Vagina (tissue), 2 donors: ENCODE data around the gene SCARB1. TPM values are rescaled to one million over a fixed set of nuclear protein-coding genes. Genes with fewer than 3 reads are reported as not detected.

Experiments
- DNase-seq, 2 donors: peaks; one replicate each; pipeline ENCODE4 v3.0.0-alpha.2; 2017; ENCODE audit errors: extremely low spot score in 2 of 2
- H3K27ac ChIP-seq: fragments of 200-600 bp; sonication (generic); one replicate; pipeline ENCODE4 v1.5.1; 2019
- H3K27me3 ChIP-seq: fragments of 200-600 bp; sonication (generic); one replicate; pipeline ENCODE4 v1.5.1; 2019
- H3K36me3 ChIP-seq, 2 donors: fragments of 200-600 bp; sonication (generic); one replicate each; pipeline ENCODE4 v1.5.1; 2017 to 2019
- H3K4me1 ChIP-seq: fragments of 200-600 bp; sonication (generic); one replicate; pipeline ENCODE4 v1.5.1; 2019
- H3K4me3 ChIP-seq, 2 donors: fragments of 200-600 bp; sonication (generic); 1 replicate in 1 of 2; 2 replicates in 1 of 2; pipeline ENCODE4 v1.5.1; 2016 to 2019
- H3K9me3 ChIP-seq: fragments of 200-600 bp; sonication (generic); one replicate; pipeline ENCODE4 v1.5.1; 2019
- CTCF ChIP-seq, 3 experiments: fragments of 450-650 bp in 2 of 3; fragments of 200-600 bp in 1 of 3; sonication (generic) in 1 of 3; IDR thresholded peaks; one replicate each; pipeline ENCODE4 v1.5.1; 2017 to 2019; ENCODE audit warnings: antibody characterized with exemption in 3 of 3, mild to moderate bottlenecking in 2 of 3, moderate library complexity in 2 of 3
- POLR2A ChIP-seq, 2 donors: fragments of 450-650 bp; IDR thresholded peaks; one replicate each; pipeline ENCODE4 v1.6.1; 2017; ENCODE audit warnings: antibody characterized with exemption in 2 of 2, mild to moderate bottlenecking in 2 of 2, moderate library complexity in 2 of 2
- POLR2AphosphoS5 ChIP-seq, 2 donors: sonication (generic); formaldehyde crosslinking; IDR thresholded peaks; one replicate each; pipeline ENCODE4 v1.9.0; 2017; ENCODE audit warnings: antibody characterized with exemption in 2 of 2, mild to moderate bottlenecking in 2 of 2, low read depth in 1 of 2; ENCODE audit not compliant: insufficient read depth in 1 of 2
- intact Hi-C: fragments of 100-400 bp; cut with DNase I; formaldehyde crosslinking; loops from one replicate; pipeline ENCODE4 v1.15.1; 2023
- total RNA-seq: library from RNA; depleted of rRNA; stranded (reverse); fragments of >200 nt; gene quantifications from one replicate; pipeline ENCODE4 v1.2.3, GENCODE V29; 2016

Gene SCARB1
- total RNA-seq, 1 donor from 2014 or later, result 20.6 TPM

GRCh38 chr12:124759841-124760503 lies 103.7 kb downstream of the SCARB1 start:
- TF ChIP-seq POLR2AphosphoS5 (IDR thresholded peaks at IDR 0.05; ENCODE audit: insufficient read depth in 1 of 2, low read depth in 1 of 2) (no peak), CTCF (IDR thresholded peaks at IDR 0.05) (no peak), POLR2A (IDR thresholded peaks at IDR 0.05) (no peak)

GRCh38 chr12:124758266-124759220 lies 105.1 kb downstream of the SCARB1 start:
- Histone ChIP-seq H3K9me3 (no peaks in the 10 kb centered on the region), H3K27me3 (no peaks in the 10 kb centered on the region), H3K4me1 (peaks cover 29% of the 10 kb centered on the region), H3K4me3 (no peak overlapping the region), H3K36me3 (no peaks in the 10 kb centered on the region), H3K27ac (no peak overlapping the region)
- no peak for TF ChIP-seq POLR2A (IDR thresholded peaks at IDR 0.05)
- intact Hi-C loops, result loop anchor here (5.0 kb wide), 2 partner anchors 246 to 416 kb away; no protein-coding TSS in a partner anchor
- DNase-seq, result no peak

More at GRCh38 chr12:124759841-124760503, 103.7 kb downstream of the SCARB1 start:
- no peaks in the 10 kb centered on the region for H3K27me3 ChIP-seq
- H3K27ac ChIP-seq, result no peak overlapping the region
- intact Hi-C loops, result loop anchor here (5.0 to 10.0 kb wide), 4 partner anchors 45 to 418 kb away; no protein-coding TSS in a partner anchor
- H3K9me3 ChIP-seq, result no peaks in the 10 kb centered on the region
- H3K4me1 ChIP-seq, result peaks cover 21% of the 10 kb centered on the region
- H3K4me3 ChIP-seq, result no peak overlapping the region
- no peaks in the 10 kb centered on the region for H3K36me3 ChIP-seq
- DNase-seq, result no peak

DNA sequence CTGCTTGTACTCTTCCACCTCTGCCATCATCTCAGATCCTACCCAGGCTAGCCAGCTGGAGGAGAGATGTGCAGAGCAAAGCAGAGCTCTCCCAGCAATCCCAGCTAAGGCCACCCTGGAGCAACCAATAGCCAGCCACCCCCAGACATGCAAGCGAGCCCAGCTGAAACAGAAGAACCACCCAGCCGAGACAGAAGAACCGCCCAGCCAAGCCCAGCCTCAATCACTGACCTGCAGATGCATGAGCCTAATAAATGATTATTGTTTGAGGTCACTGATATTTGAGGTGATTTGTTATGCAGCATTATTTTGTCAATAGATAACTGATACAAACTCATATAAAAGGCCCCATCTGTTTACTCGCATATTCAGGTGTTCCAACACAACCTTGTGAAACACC lies 106.3 kb downstream of the SCARB1 start:
- Histone ChIP-seq H3K9me3 (no peaks in the 10 kb centered on the region), H3K4me1 (peaks cover 40% of the 10 kb centered on the region)

GRCh38 chr12:124756760-124757159 lies 106.9 kb downstream of the SCARB1 start:
- intact Hi-C loops, result loop anchor here (5.0 kb wide), 2 partner anchors 244 to 414 kb away; no protein-coding TSS in a partner anchor
- Histone ChIP-seq H3K27me3 (no peaks in the 10 kb centered on the region), H3K9me3 (no peaks in the 10 kb centered on the region), H3K4me1 (peaks cover 44% of the 10 kb centered on the region), H3K27ac (peak overlapping the region; percentile 88), H3K36me3 (no peaks in the 10 kb centered on the region), H3K4me3 (no peak overlapping the region)
- DNase-seq, result no peak
- TF ChIP-seq POLR2A (IDR thresholded peaks at IDR 0.05), result no peak
- no peak for TF ChIP-seq POLR2AphosphoS5 (IDR thresholded peaks at IDR 0.05; ENCODE audit: insufficient read depth in 1 of 2, low read depth in 1 of 2)
- no peak for TF ChIP-seq CTCF (IDR thresholded peaks at IDR 0.05)

More for the DNA sequence above, 106.3 kb downstream of the SCARB1 start:
- H3K27ac ChIP-seq, result peak overlapping the region; percentile 88
- DNase-seq, result no peak
- TF ChIP-seq CTCF (IDR thresholded peaks at IDR 0.05) (no peak), POLR2A (IDR thresholded peaks at IDR 0.05) (no peak), POLR2AphosphoS5 (IDR thresholded peaks at IDR 0.05; ENCODE audit: insufficient read depth in 1 of 2, low read depth in 1 of 2) (no peak)
- no peaks in the 10 kb centered on the region for H3K36me3 ChIP-seq
- H3K27me3 ChIP-seq, result no peaks in the 10 kb centered on the region
- intact Hi-C loops, result loop anchor here (5.0 kb wide), 2 partner anchors 245 to 415 kb away; no protein-coding TSS in a partner anchor
- H3K4me3 ChIP-seq, result no peak overlapping the region

GRCh38 chr12:124756166-124756565 lies 107.5 kb downstream of the SCARB1 start:
- TF ChIP-seq POLR2A (IDR thresholded peaks at IDR 0.05) (no peak), POLR2AphosphoS5 (IDR thresholded peaks at IDR 0.05; ENCODE audit: insufficient read depth in 1 of 2, low read depth in 1 of 2) (no peak), CTCF (IDR thresholded peaks at IDR 0.05) (no peak)
- intact Hi-C loops, result loop anchor here (5.0 kb wide), 2 partner anchors 244 to 414 kb away; no protein-coding TSS in a partner anchor
- H3K4me1 ChIP-seq, result peaks cover 44% of the 10 kb centered on the region
- no peak for DNase-seq
- H3K4me3 ChIP-seq, result no peak overlapping the region
- peak overlapping the region; percentile 88 for H3K27ac ChIP-seq
- H3K27me3 ChIP-seq, result no peaks in the 10 kb centered on the region
- no peaks in the 10 kb centered on the region for H3K9me3 ChIP-seq
- no peaks in the 10 kb centered on the region for H3K36me3 ChIP-seq
